Breast epithelium (tissue), 4 donors: ENCODE results near the gene PDIA6. TPM values are rescaled to one million over a fixed set of nuclear protein-coding genes. Genes with fewer than 3 reads are reported as not detected.

Source experiments
- DNase-seq, 2 donors: peaks; one replicate each; pipeline ENCODE4 v3.0.0-alpha.2; 2019; ENCODE audit warnings: low spot score in 2 of 2
- H3K27ac ChIP-seq, 2 donors: fragments of 200-600 bp; sonication (generic) in 1 of 2; one replicate each; pipeline ENCODE4 v1.5.1; 2016 to 2019; ENCODE audit warnings: mild to moderate bottlenecking in 1 of 2
- H3K27me3 ChIP-seq, 2 donors: fragments of 200-600 bp; sonication (generic) in 1 of 2; one replicate each; pipeline versions ENCODE4 v1.5.1 to v1.6.0; 2017 to 2019; ENCODE audit warnings: control low read depth in 1 of 2, mild to moderate bottlenecking in 1 of 2
- H3K36me3 ChIP-seq: fragments of 200-600 bp; one replicate; pipeline ENCODE4 v1.5.1; 2019
- H3K4me1 ChIP-seq, 2 donors: fragments of 200-600 bp; sonication (generic); one replicate each; pipeline ENCODE4 v1.5.1; 2016 to 2019; ENCODE audit warnings: control low read depth in 1 of 2
- H3K4me3 ChIP-seq, 3 donors: fragments of 200-600 bp; sonication (generic); 1 replicate in 2 of 3; 2 replicates in 1 of 3; pipeline ENCODE4 v1.5.1; 2016 to 2019; ENCODE audit warnings: mild to moderate bottlenecking in 3 of 3, moderate library complexity in 2 of 3
- H3K9me3 ChIP-seq, 2 donors: fragments of 200-600 bp; sonication (generic) in 1 of 2; one replicate each; pipeline ENCODE4 v1.5.1; 2016 to 2019; ENCODE audit warnings: control low read depth in 1 of 2
- POLR2A ChIP-seq: fragments of 450-650 bp; IDR thresholded peaks from one replicate; pipeline ENCODE4 v1.6.1; 2016; ENCODE audit warnings: antibody characterized with exemption, mild to moderate bottlenecking, moderate library complexity
- POLR2AphosphoS5 ChIP-seq, 3 donors: sonication (generic); formaldehyde crosslinking; IDR thresholded peaks; one replicate each; pipeline ENCODE4 v1.6.1; 2017; ENCODE audit warnings: antibody characterized with exemption in 3 of 3
- intact Hi-C: fragments of 100-400 bp; cut with DNase I; formaldehyde crosslinking; loops from one replicate; pipeline ENCODE4 v1.15.1; 2023; ENCODE audit warnings: low total_unique reads
- total RNA-seq, 3 donors: library from RNA; depleted of rRNA; stranded (reverse); fragments of >200 nt; gene quantifications; one replicate each; pipeline ENCODE4 v1.1.0, GENCODE V29; 2016
- TF ChIP-seq, protein P1 (sequence below), 3 donors: fragments of 450-650 bp; IDR thresholded peaks; one replicate each; pipeline ENCODE4 v1.5.1; 2016 to 2017; ENCODE audit warnings: antibody characterized with exemption in 3 of 3, mild to moderate bottlenecking in 3 of 3, moderate library complexity in 3 of 3

Gene PDIA6
- total RNA-seq, 3 donors from 2014 or later = 84.7 to 118 (median 108) TPM

GRCh38 chr2:10780491-10780820, 32.1 kb downstream of the PDIA6 start:
- no peaks in the 10 kb centered on the region for H3K4me1 ChIP-seq
- no peak for TF ChIP-seq POLR2AphosphoS5 (IDR thresholded peaks at IDR 0.05)
- no peak for TF ChIP-seq POLR2A
- TF ChIP-seq, protein P1, sequence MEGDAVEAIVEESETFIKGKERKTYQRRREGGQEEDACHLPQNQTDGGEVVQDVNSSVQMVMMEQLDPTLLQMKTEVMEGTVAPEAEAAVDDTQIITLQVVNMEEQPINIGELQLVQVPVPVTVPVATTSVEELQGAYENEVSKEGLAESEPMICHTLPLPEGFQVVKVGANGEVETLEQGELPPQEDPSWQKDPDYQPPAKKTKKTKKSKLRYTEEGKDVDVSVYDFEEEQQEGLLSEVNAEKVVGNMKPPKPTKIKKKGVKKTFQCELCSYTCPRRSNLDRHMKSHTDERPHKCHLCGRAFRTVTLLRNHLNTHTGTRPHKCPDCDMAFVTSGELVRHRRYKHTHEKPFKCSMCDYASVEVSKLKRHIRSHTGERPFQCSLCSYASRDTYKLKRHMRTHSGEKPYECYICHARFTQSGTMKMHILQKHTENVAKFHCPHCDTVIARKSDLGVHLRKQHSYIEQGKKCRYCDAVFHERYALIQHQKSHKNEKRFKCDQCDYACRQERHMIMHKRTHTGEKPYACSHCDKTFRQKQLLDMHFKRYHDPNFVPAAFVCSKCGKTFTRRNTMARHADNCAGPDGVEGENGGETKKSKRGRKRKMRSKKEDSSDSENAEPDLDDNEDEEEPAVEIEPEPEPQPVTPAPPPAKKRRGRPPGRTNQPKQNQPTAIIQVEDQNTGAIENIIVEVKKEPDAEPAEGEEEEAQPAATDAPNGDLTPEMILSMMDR (IDR thresholded peaks at IDR 0.05) = no peak
- H3K9me3 ChIP-seq = no peaks in the 10 kb centered on the region
- no peak for DNase-seq
- H3K27me3 ChIP-seq = no peaks in the 10 kb centered on the region
- no peak overlapping the region for H3K4me3 ChIP-seq
- H3K27ac ChIP-seq = no peak overlapping the region
- no peaks in the 10 kb centered on the region for H3K36me3 ChIP-seq
- intact Hi-C loops = no loop called here

- Histone ChIP-seq H3K9me3 (no peaks in the 10 kb centered on the region), H3K27me3 (no peaks in the 10 kb centered on the region), H3K36me3 (no peaks in the 10 kb centered on the region), H3K4me3 (no peak overlapping the region), H3K4me1 (no peaks in the 10 kb centered on the region), H3K27ac (no peak overlapping the region)
- DNase-seq = no peak
- TF ChIP-seq, protein P1 (IDR thresholded peaks at IDR 0.05) = no peak
- no peak for TF ChIP-seq POLR2A
- no peak for TF ChIP-seq POLR2AphosphoS5 (IDR thresholded peaks at IDR 0.05)
- intact Hi-C loops = no loop called here
Observed at GRCh38 chr2:10779776-10780490, 32.7 kb downstream of the PDIA6 start.

GRCh38 chr2:10778724-10779115, 33.9 kb downstream of the PDIA6 start:
- H3K4me1 ChIP-seq = no peaks in the 10 kb centered on the region
- no peaks in the 10 kb centered on the region for H3K9me3 ChIP-seq
- H3K27me3 ChIP-seq = no peaks in the 10 kb centered on the region
- no peak overlapping the region for H3K4me3 ChIP-seq
- no peak for DNase-seq
- intact Hi-C loops = no loop called here
- no peaks in the 10 kb centered on the region for H3K36me3 ChIP-seq
- no peak overlapping the region for H3K27ac ChIP-seq
- no peak for TF ChIP-seq POLR2AphosphoS5 (IDR thresholded peaks at IDR 0.05)
- TF ChIP-seq, protein P1 (IDR thresholded peaks at IDR 0.05) = no peak
- TF ChIP-seq POLR2A = no peak

DNA sequence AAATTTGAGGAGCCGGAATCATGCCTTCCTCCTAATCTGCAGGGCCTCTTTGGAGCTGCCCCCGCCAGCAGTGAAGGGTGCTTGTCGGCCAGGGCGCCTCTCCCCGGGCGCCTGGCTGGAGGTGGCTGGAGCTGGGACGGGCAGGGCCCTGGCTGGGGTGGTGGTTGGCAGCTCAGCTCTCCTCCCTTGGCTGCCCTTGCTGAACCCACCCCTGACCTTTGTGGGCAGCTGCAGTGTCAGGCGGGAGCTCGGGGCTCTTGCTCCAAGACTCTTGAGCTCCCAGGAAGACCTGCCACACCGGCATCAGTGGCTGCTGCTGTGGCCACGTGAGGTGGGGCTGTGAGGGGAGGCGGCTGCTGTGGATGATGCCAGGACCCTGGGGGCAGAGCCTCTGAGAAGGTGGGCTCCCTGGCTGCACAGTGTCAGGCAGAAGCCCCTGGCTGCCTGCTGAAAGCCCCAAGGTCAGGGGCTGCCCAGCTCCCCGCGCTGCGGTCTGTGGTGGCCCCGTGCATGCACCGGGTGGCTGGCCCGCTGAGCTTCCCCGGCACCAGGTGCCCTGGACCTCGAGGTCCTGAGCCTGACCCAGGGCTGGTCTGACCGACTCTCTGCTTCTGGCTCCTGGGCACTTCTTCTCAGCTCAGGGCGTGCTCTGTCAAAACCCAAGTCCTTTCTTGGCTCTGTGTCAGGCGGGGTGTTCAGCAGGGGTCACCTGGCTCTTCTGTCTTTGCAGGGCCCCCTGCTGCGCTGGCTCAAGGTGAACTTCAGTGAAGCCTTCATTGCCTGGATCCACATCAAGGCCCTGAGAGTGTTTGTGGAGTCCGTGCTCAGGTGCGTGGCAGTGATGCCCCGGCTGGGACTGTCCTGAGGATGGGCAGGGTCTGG, 34.5 kb downstream of the PDIA6 start:
- TF ChIP-seq, protein P1 (IDR thresholded peaks at IDR 0.05) = no peak
- TF ChIP-seq POLR2A (no peak), POLR2AphosphoS5 (IDR thresholded peaks at IDR 0.05) (no peak)
- no peaks in the 10 kb centered on the region for H3K9me3 ChIP-seq
- H3K4me3 ChIP-seq = no peak overlapping the region
- no peaks in the 10 kb centered on the region for H3K36me3 ChIP-seq
- no peaks in the 10 kb centered on the region for H3K4me1 ChIP-seq
- no peak for DNase-seq
- intact Hi-C loops = no loop called here
- no peaks in the 10 kb centered on the region for H3K27me3 ChIP-seq
- H3K27ac ChIP-seq = no peak overlapping the region
